Panc1 (cell line): ENCODE data around the gene MPPED1. TPM values are rescaled to one million over a fixed set of nuclear protein-coding genes. Genes with fewer than 3 reads are reported as not detected.

Source experiments
- ATAC-seq: fragments of 200-7000 bp; cut with Tn5 transposase; 2 replicates; pipeline ENCODE4 v1.9.1; 2020; ENCODE audit warnings: mild to moderate bottlenecking, moderate library complexity
- BruUV-seq: library from RNA; stranded (reverse); fragments of 400-500 nt; replicated peaks from 2 replicates; lab custom pipeline; 2021; lab: Mats Ljungman, UMichigan
- CTCF ChIA-PET: fragments of 300-600 bp; sonication (Branson Sonifier 250); formaldehyde crosslinking; loops from one replicate; lab custom pipeline; 2022; ENCODE audit warnings: antibody characterized with exemption; lab: Charles Lee
- POLR2A ChIA-PET: fragments of 300-600 bp; sonication (Branson Sonifier 250); formaldehyde crosslinking; loops from one replicate; lab custom pipeline; 2022; ENCODE audit warnings: antibody characterized with exemption; lab: Charles Lee
- DNase-seq: peaks from one replicate; pipeline ENCODE4 v3.0.0-alpha.2; 2010; ENCODE audit warnings: low read depth, low spot score
- H3K27ac ChIP-seq: 2 replicates; pipeline ENCODE4 v1.5.1; 2011; ENCODE audit warnings: mild to moderate bottlenecking, low read length, inconsistent platforms
- H3K27me3 ChIP-seq: fragments of 200-500 bp; sonication (Bioruptor generic); 2 replicates; pipeline ENCODE4 v1.6.0; 2014; ENCODE audit warnings: low read length, inconsistent platforms; ENCODE audit not compliant: control insufficient read depth, insufficient read depth
- H3K36me3 ChIP-seq: fragments of 200-500 bp; sonication (Bioruptor generic); 2 replicates; pipeline ENCODE4 v1.5.1; 2014; ENCODE audit warnings: inconsistent platforms, mild to moderate bottlenecking, low read length, moderate library complexity; ENCODE audit not compliant: control insufficient read depth, insufficient read depth
- H3K4me1 ChIP-seq: 2 replicates; pipeline ENCODE4 v1.5.1; 2011; ENCODE audit warnings: inconsistent platforms, mild to moderate bottlenecking, low read length, moderate library complexity; ENCODE audit not compliant: control insufficient read depth, insufficient read depth
- H3K4me3 ChIP-seq, 2 experiments: 2 replicates each; pipeline ENCODE4 v1.5.1; 2011 to 2012; ENCODE audit warnings: low read depth in 2 of 2, low read length in 2 of 2, mild to moderate bottlenecking in 2 of 2, inconsistent platforms in 1 of 2, moderate library complexity in 1 of 2
- H3K9me3 ChIP-seq: fragments of 200-500 bp; sonication (Bioruptor generic); 2 replicates; pipeline ENCODE4 v1.5.1; 2014; ENCODE audit warnings: low read depth, mild to moderate bottlenecking, inconsistent platforms, low read length, moderate library complexity; ENCODE audit not compliant: control insufficient read depth, insufficient read depth
- POLR2AphosphoS5 ChIP-seq: IDR thresholded peaks from 2 replicates; pipeline ENCODE4 v1.6.1; 2012; ENCODE audit warnings: mild to moderate bottlenecking, low read depth, low read length, moderate library complexity
- SIN3A ChIP-seq: IDR thresholded peaks from 2 replicates; pipeline ENCODE4 v1.6.1; 2012; ENCODE audit warnings: low read depth, mild to moderate bottlenecking, low read length, moderate library complexity, borderline replicate concordance; ENCODE audit not compliant: insufficient read depth
- TCF7L2 ChIP-seq: IDR thresholded peaks from 2 replicates; pipeline ENCODE4 v1.6.1; 2011; ENCODE audit warnings: mild to moderate bottlenecking, low read depth, low read length, inconsistent platforms
- in situ Hi-C: cut with HindIII; loops from 2 replicates; pipeline ENCODE4 v1.10.0; 2016; ENCODE audit warnings: low sequenced_read_pairs, low pct_unique_long_range_greater_than_20kb
- intact Hi-C: fragments of 100-400 bp; cut with micrococcal nuclease; formaldehyde crosslinking; loops from one replicate; pipeline ENCODE4 v1.10.0; 2022; ENCODE audit not compliant: unreplicated experiment
- total RNA-seq: library from RNA; stranded (reverse); gene quantifications from one replicate; pipeline ENCODE4 v1.2.1, GENCODE V29; 2021; ENCODE audit not compliant: unreplicated experiment
- TF ChIP-seq, protein P1 (sequence below), 2 experiments: IDR thresholded peaks; 2 replicates each; pipeline ENCODE4 v1.6.1; 2011 to 2012; ENCODE audit warnings: low read depth in 2 of 2, control low read depth in 1 of 2, low read length in 1 of 2, mild to moderate bottlenecking in 1 of 2, moderate library complexity in 1 of 2; ENCODE audit not compliant: insufficient read depth in 1 of 2
- TF ChIP-seq, protein P2 (sequence below): fragments of 450-650 bp; IDR thresholded peaks from 2 replicates; pipeline ENCODE4 v1.5.1; 2017; ENCODE audit warnings: mild to moderate bottlenecking

The MPPED1 gene
- total RNA-seq, 1 experiment from 2014 or later = not detected

DNA sequence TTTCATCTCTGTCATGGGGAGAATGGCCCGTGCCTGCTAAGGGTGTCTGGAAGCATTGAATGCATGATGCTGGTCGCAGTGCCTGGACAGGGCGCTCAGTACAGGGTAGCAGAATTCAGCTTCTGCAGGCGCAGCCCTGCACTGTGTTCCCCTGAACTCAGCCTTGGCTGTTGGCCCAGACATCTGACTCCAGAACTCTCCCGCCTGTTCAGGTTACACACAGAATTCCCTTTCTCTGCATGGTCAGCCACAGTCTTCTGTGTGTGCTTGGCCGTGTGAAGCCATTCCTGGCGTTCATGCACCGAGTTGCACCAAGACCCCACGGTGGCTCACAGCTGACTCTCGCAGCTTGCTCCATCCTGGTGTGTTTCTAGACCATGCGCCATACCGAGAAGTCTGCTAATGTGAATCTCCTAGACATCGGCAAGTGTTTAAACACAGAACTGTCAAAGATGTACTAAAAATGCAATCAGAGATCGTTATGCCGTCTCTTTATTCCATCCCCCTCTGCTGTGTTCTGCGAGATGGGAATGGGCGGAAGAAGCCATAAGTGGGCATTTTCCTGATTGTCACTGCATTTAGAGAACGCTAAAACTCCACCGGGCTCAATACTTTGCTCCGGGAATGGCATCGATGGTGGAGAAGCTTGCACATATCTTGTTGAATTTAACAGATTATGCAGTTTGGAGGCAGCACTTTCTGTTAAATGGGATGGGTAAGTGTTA, 55.6 kb downstream of the MPPED1 start:
- BruUV-seq = no TSS peak
- Histone ChIP-seq H3K4me1 (no peaks in the 10 kb centered on the region), H3K36me3 (no peaks in the 10 kb centered on the region), H3K27ac (no peak overlapping the region), H3K4me3 (no peak overlapping the region), H3K9me3 (no peaks in the 10 kb centered on the region), H3K27me3 (no peaks in the 10 kb centered on the region; the same call in 1 of the 2 replicates)
- in situ Hi-C loops (no loop called here), intact Hi-C loops (no loop called here)
- DNase-seq = no peak
- POLR2A ChIA-PET = no interaction called here
- no peak for ATAC-seq
- CTCF ChIA-PET = no interaction called here
- TF ChIP-seq, protein P1, sequence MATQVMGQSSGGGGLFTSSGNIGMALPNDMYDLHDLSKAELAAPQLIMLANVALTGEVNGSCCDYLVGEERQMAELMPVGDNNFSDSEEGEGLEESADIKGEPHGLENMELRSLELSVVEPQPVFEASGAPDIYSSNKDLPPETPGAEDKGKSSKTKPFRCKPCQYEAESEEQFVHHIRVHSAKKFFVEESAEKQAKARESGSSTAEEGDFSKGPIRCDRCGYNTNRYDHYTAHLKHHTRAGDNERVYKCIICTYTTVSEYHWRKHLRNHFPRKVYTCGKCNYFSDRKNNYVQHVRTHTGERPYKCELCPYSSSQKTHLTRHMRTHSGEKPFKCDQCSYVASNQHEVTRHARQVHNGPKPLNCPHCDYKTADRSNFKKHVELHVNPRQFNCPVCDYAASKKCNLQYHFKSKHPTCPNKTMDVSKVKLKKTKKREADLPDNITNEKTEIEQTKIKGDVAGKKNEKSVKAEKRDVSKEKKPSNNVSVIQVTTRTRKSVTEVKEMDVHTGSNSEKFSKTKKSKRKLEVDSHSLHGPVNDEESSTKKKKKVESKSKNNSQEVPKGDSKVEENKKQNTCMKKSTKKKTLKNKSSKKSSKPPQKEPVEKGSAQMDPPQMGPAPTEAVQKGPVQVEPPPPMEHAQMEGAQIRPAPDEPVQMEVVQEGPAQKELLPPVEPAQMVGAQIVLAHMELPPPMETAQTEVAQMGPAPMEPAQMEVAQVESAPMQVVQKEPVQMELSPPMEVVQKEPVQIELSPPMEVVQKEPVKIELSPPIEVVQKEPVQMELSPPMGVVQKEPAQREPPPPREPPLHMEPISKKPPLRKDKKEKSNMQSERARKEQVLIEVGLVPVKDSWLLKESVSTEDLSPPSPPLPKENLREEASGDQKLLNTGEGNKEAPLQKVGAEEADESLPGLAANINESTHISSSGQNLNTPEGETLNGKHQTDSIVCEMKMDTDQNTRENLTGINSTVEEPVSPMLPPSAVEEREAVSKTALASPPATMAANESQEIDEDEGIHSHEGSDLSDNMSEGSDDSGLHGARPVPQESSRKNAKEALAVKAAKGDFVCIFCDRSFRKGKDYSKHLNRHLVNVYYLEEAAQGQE (IDR thresholded peaks at IDR 0.05; ENCODE audit: insufficient read depth in 1 of 2, low read depth in 2 of 2, low read length in 1 of 2) = no peak
- TF ChIP-seq POLR2AphosphoS5 (no peak), TCF7L2 (no peak), SIN3A (no peak)
- TF ChIP-seq, protein P2, sequence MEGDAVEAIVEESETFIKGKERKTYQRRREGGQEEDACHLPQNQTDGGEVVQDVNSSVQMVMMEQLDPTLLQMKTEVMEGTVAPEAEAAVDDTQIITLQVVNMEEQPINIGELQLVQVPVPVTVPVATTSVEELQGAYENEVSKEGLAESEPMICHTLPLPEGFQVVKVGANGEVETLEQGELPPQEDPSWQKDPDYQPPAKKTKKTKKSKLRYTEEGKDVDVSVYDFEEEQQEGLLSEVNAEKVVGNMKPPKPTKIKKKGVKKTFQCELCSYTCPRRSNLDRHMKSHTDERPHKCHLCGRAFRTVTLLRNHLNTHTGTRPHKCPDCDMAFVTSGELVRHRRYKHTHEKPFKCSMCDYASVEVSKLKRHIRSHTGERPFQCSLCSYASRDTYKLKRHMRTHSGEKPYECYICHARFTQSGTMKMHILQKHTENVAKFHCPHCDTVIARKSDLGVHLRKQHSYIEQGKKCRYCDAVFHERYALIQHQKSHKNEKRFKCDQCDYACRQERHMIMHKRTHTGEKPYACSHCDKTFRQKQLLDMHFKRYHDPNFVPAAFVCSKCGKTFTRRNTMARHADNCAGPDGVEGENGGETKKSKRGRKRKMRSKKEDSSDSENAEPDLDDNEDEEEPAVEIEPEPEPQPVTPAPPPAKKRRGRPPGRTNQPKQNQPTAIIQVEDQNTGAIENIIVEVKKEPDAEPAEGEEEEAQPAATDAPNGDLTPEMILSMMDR = no peak

- in situ Hi-C loops = no loop called here
- Histone ChIP-seq H3K36me3 (no peaks in the 10 kb centered on the region), H3K9me3 (no peaks in the 10 kb centered on the region), H3K27ac (no peak overlapping the region), H3K4me3 (no peak overlapping the region), H3K4me1 (no peaks in the 10 kb centered on the region), H3K27me3 (no peaks in the 10 kb centered on the region; the same call in 1 of the 2 replicates)
- BruUV-seq = no TSS peak
- intact Hi-C loops = no loop called here
- ChIA-PET CTCF (no interaction called here), POLR2A (no interaction called here)
- TF ChIP-seq, protein P1 (IDR thresholded peaks at IDR 0.05; ENCODE audit: insufficient read depth in 1 of 2, low read depth in 2 of 2, low read length in 1 of 2) = no peak
- TF ChIP-seq, protein P2 = no peak
- TF ChIP-seq POLR2AphosphoS5 (no peak), SIN3A (no peak), TCF7L2 (no peak)
- no peak for ATAC-seq
- no peak for DNase-seq
Observed at GRCh38 chr22:43470253-43470652, 58.4 kb downstream of the MPPED1 start.
